Measurements from ENCODE around the gene CAT. TPM values are rescaled to one million over a fixed set of nuclear protein-coding genes. Genes with fewer than 3 reads are reported as not detected.
A peak's percentile ranks its signal among the peaks of the same experiment; 100 is the strongest.

Gene CAT
- total and polyA plus RNA-seq, 2 donors (not counting 1 experiment from before 2014, with no cell fraction given) = 93.8 to 113 TPM

DNA sequence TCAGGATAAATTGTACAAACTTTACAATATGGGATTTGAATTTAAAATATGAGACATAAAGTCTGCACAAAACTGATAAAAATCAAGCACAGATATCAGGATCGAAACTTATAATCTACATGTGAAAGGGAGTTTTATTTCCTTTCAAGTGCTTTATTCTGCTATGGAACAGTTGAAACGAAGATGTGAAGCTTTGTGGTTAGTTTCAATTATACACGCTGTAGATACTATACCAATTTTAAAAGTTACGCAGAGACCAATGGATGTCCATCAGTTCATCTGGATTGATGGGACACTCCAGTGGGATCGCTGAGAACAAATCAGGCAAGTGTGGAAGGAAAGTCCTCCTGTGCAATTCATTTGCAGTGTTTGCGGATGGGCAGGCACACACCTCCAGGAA is 34.5 kb upstream of the CAT start:
- H2AFZ ChIP-seq (ENCODE audit: low read length) = no peak overlapping the region
- no peaks in the 10 kb centered on the region for H3K79me2 ChIP-seq (ENCODE audit: control insufficient read depth, insufficient read depth, low read length)
- H3K9me3 ChIP-seq (ENCODE audit: control insufficient read depth, insufficient read depth, low read depth, low read length) = no peaks in the 10 kb centered on the region
- no peaks in the 10 kb centered on the region for H3K4me1 ChIP-seq (ENCODE audit: control insufficient read depth, extremely low read depth, insufficient read depth, low read length)
- DNase-seq (ENCODE audit: low read depth in 2 of 2) = no peak
- H3K9ac ChIP-seq (ENCODE audit: insufficient read depth, low read length) = no peak overlapping the region
- H3K27ac ChIP-seq (ENCODE audit: insufficient read depth, low read length) = no peak overlapping the region
- H3K4me2 ChIP-seq (ENCODE audit: extremely low read depth, insufficient read depth, low read length) = no peak overlapping the region
- no peaks in the 10 kb centered on the region for H4K20me1 ChIP-seq (ENCODE audit: control insufficient read depth, extremely low read depth, insufficient read depth, low read length)
- TF ChIP-seq EZH2 (IDR thresholded peaks at IDR 0.05; ENCODE audit: low read length, missing control alignments) = no peak
- TF ChIP-seq, protein P1, sequence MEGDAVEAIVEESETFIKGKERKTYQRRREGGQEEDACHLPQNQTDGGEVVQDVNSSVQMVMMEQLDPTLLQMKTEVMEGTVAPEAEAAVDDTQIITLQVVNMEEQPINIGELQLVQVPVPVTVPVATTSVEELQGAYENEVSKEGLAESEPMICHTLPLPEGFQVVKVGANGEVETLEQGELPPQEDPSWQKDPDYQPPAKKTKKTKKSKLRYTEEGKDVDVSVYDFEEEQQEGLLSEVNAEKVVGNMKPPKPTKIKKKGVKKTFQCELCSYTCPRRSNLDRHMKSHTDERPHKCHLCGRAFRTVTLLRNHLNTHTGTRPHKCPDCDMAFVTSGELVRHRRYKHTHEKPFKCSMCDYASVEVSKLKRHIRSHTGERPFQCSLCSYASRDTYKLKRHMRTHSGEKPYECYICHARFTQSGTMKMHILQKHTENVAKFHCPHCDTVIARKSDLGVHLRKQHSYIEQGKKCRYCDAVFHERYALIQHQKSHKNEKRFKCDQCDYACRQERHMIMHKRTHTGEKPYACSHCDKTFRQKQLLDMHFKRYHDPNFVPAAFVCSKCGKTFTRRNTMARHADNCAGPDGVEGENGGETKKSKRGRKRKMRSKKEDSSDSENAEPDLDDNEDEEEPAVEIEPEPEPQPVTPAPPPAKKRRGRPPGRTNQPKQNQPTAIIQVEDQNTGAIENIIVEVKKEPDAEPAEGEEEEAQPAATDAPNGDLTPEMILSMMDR (conservative IDR thresholded peaks at IDR 0.05 in 1 of 2, IDR thresholded peaks at IDR 0.05 in 1 of 2; ENCODE audit: low read depth in 1 of 2, low read length in 2 of 2) = no peak
- H3K36me3 ChIP-seq (ENCODE audit: control insufficient read depth, insufficient read depth, low read length) = no peaks in the 10 kb centered on the region
- peaks cover 4% of the 10 kb centered on the region for H3K27me3 ChIP-seq (ENCODE audit: control insufficient read depth, insufficient read depth, low read length)
- H3K4me3 ChIP-seq (replicated peaks in 1 of 4; ENCODE audit: control extremely low read depth in 1 of 4, insufficient read depth in 1 of 4, low read depth in 3 of 4, low read length in 4 of 4) = no peak overlapping the region

DNA sequence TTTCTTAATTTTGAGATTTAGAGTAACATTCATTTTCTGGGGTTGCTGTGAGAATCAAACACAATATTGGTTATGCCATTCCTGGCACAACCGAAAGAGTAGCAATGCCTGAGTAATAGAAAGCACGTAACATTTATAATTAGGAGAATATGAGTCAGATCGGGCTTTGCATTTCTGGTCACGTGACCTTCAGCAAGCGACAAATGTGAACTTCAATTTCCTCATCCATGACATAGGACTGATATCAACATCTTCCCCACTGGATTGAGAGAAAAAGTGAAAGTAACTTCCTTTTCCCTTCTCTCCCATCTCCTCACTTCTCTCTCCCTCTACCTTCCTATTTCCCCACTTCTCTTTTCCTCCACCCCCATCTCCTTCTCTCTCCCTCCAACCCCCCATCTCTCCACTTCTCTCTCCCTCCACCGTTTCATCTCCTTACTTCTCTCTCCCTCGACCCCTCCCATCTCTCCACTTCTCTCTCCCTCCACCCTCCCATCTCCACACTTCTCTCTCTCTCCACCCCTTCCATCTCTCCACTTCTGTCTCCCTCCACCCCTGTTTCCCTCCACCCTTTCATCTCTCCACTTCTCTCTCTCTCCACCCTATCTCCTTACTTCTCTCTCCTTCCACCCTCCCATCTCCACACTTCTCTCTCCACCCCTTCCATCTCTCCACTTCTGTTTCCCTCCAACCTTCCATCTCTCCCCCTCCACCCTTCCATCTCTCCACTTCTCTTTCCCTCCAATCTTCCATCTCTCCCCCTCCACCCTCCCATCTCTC is 33.5 kb upstream of the CAT start:
- peaks cover 4% of the 10 kb centered on the region for H3K27me3 ChIP-seq (ENCODE audit: control insufficient read depth, insufficient read depth, low read length)
- H2AFZ ChIP-seq (ENCODE audit: low read length) = peak overlapping the region; percentile 7
- peak; percentile 45 to 53 for DNase-seq (ENCODE audit: low read depth in 2 of 2)
- H3K79me2 ChIP-seq (ENCODE audit: control insufficient read depth, insufficient read depth, low read length) = no peaks in the 10 kb centered on the region
- no peaks in the 10 kb centered on the region for H4K20me1 ChIP-seq (ENCODE audit: control insufficient read depth, extremely low read depth, insufficient read depth, low read length)
- no peaks in the 10 kb centered on the region for H3K36me3 ChIP-seq (ENCODE audit: control insufficient read depth, insufficient read depth, low read length)
- H3K27ac ChIP-seq (ENCODE audit: insufficient read depth, low read length) = no peak overlapping the region
- peak overlapping the region in 2 of 4 experiments; percentile 25 to 30 for H3K4me3 ChIP-seq (replicated peaks in 1 of 4; ENCODE audit: control extremely low read depth in 1 of 4, insufficient read depth in 1 of 4, low read depth in 3 of 4, low read length in 4 of 4)
- no peak for TF ChIP-seq EZH2 (IDR thresholded peaks at IDR 0.05; ENCODE audit: low read length, missing control alignments)
- TF ChIP-seq, protein P1 (conservative IDR thresholded peaks at IDR 0.05 in 1 of 2, IDR thresholded peaks at IDR 0.05 in 1 of 2; ENCODE audit: low read depth in 1 of 2, low read length in 2 of 2) = no peak
- no peak overlapping the region for H3K9ac ChIP-seq (ENCODE audit: insufficient read depth, low read length)
- H3K4me1 ChIP-seq (ENCODE audit: control insufficient read depth, extremely low read depth, insufficient read depth, low read length) = no peaks in the 10 kb centered on the region
- no peaks in the 10 kb centered on the region for H3K9me3 ChIP-seq (ENCODE audit: control insufficient read depth, insufficient read depth, low read depth, low read length)
- peak overlapping the region; percentile 33 for H3K4me2 ChIP-seq (ENCODE audit: extremely low read depth, insufficient read depth, low read length)

DNA sequence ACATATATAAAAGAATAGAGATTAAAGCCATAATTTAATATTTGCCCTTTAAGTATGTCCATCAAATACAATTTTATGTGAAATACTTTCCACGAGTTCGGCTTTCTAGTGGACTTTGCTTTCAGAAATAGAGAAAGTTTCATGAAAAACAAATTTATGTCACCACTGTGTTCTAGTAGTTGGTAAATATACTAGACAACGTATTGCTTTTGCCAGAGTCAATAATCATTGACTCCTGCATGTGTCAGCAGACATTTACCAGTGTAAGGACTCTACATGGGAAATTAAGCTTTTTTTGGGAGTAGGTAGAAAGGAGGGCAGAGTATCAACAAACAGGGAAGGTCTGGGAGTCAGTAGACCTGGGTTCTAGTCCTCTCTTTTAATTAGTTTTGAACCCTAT is 32.3 kb upstream of the CAT start:
- Histone ChIP-seq H3K9ac (ENCODE audit: insufficient read depth, low read length) (no peak overlapping the region), H3K36me3 (ENCODE audit: control insufficient read depth, insufficient read depth, low read length) (no peaks in the 10 kb centered on the region), H3K27ac (ENCODE audit: insufficient read depth, low read length) (no peak overlapping the region), H3K4me3 (replicated peaks in 1 of 4; ENCODE audit: control extremely low read depth in 1 of 4, insufficient read depth in 1 of 4, low read depth in 3 of 4, low read length in 4 of 4) (no peak overlapping the region), H3K79me2 (ENCODE audit: control insufficient read depth, insufficient read depth, low read length) (no peaks in the 10 kb centered on the region), H2AFZ (ENCODE audit: low read length) (no peak overlapping the region), H4K20me1 (ENCODE audit: control insufficient read depth, extremely low read depth, insufficient read depth, low read length) (no peaks in the 10 kb centered on the region), H3K9me3 (ENCODE audit: control insufficient read depth, insufficient read depth, low read depth, low read length) (no peaks in the 10 kb centered on the region), H3K4me2 (ENCODE audit: extremely low read depth, insufficient read depth, low read length) (no peak overlapping the region), H3K27me3 (ENCODE audit: control insufficient read depth, insufficient read depth, low read length) (peaks cover 4% of the 10 kb centered on the region), H3K4me1 (ENCODE audit: control insufficient read depth, extremely low read depth, insufficient read depth, low read length) (no peaks in the 10 kb centered on the region)
- no peak for TF ChIP-seq EZH2 (IDR thresholded peaks at IDR 0.05; ENCODE audit: low read length, missing control alignments)
- TF ChIP-seq, protein P1 (conservative IDR thresholded peaks at IDR 0.05 in 1 of 2, IDR thresholded peaks at IDR 0.05 in 1 of 2; ENCODE audit: low read depth in 1 of 2, low read length in 2 of 2) = no peak
- no peak for DNase-seq (ENCODE audit: low read depth in 2 of 2)

All from fibroblast of lung (primary cell).